HepG2 (cell line): Measurements from ENCODE around the gene CLEC19A. TPM values are rescaled to one million over a fixed set of nuclear protein-coding genes. Genes with fewer than 3 reads are reported as not detected.
A peak's percentile ranks its signal among the peaks of the same experiment; 100 is the strongest.

ENCODE experiments used
- CAMTA2 ChIP-seq: sonication (generic); formaldehyde crosslinking; IDR thresholded peaks from 2 replicates; pipeline ENCODE4 v1.4.0; 2020; ENCODE audit warnings: mild to moderate bottlenecking, missing genetic modification reagents, borderline replicate concordance
- ELF1 ChIP-seq: sonication (generic); formaldehyde crosslinking; IDR thresholded peaks from 2 replicates; pipeline ENCODE4 v1.4.0; 2020; ENCODE audit warnings: missing genetic modification reagents
- MAFG ChIP-seq: sonication (generic); formaldehyde crosslinking; IDR thresholded peaks from 2 replicates; pipeline ENCODE4 v1.5.1; 2020; ENCODE audit warnings: mild to moderate bottlenecking, missing genetic modification reagents
- NKX3-1 ChIP-seq: sonication (generic); formaldehyde crosslinking; IDR thresholded peaks from 2 replicates; pipeline ENCODE4 v1.5.0; 2020; ENCODE audit warnings: missing genetic modification reagents
- PHB2 ChIP-seq: fragments of 450-650 bp; IDR thresholded peaks from 2 replicates; pipeline ENCODE4 v1.6.1; 2018; ENCODE audit not compliant: partially characterized antibody
- POLR2G ChIP-seq: fragments of 200-400 bp; formaldehyde crosslinking; IDR thresholded peaks from 2 replicates; pipeline ENCODE4 v1.6.1; 2018; ENCODE audit warnings: mild to moderate bottlenecking, low read depth, low read length, moderate library complexity
- RXRA ChIP-seq: sonication (generic); formaldehyde crosslinking; IDR thresholded peaks from 2 replicates; pipeline ENCODE4 v1.5.1; 2020; ENCODE audit warnings: missing genetic modification reagents
- SKI ChIP-seq: fragments of 450-650 bp; IDR thresholded peaks from one replicate; pipeline ENCODE4 v1.6.1; 2018; ENCODE audit warnings: mild to moderate bottlenecking; ENCODE audit not compliant: partially characterized antibody
- SMYD3 ChIP-seq: sonication (generic); formaldehyde crosslinking; IDR thresholded peaks from 2 replicates; pipeline ENCODE4 v1.8.1; 2023; ENCODE audit warnings: mild to moderate bottlenecking, missing genetic modification reagents
- TEAD2 ChIP-seq: sonication (generic); formaldehyde crosslinking; IDR thresholded peaks from 2 replicates; pipeline ENCODE4 v1.9.0; 2021; ENCODE audit warnings: missing genetic modification reagents
- ZBTB7B ChIP-seq: sonication (generic); formaldehyde crosslinking; IDR thresholded peaks from 2 replicates; pipeline ENCODE4 v1.4.0; 2020; ENCODE audit warnings: missing genetic modification reagents
- ZFAT ChIP-seq: sonication (generic); formaldehyde crosslinking; conservative IDR thresholded peaks from 2 replicates; pipeline ENCODE4 v1.8.1; 2023; ENCODE audit warnings: missing genetic modification reagents, inconsistent platforms
- ZFP36L2 ChIP-seq: sonication (generic); formaldehyde crosslinking; IDR thresholded peaks from 2 replicates; pipeline ENCODE4 v1.4.0; 2020; ENCODE audit warnings: missing genetic modification reagents
- ZNF232 ChIP-seq: sonication (generic); formaldehyde crosslinking; IDR thresholded peaks from 2 replicates; pipeline ENCODE4 v1.4.0; 2020; ENCODE audit warnings: missing genetic modification reagents, borderline replicate concordance
- ZNF253 ChIP-seq: sonication (generic); formaldehyde crosslinking; IDR thresholded peaks from 2 replicates; pipeline ENCODE4 v1.8.0; 2022; ENCODE audit warnings: mild to moderate bottlenecking, missing genetic modification reagents, borderline replicate concordance
- ZNF614 ChIP-seq: IDR thresholded peaks from 2 replicates; pipeline ENCODE4 v1.6.1; 2018; ENCODE audit warnings: missing biosample characterization, missing genetic modification reagents, inconsistent platforms, borderline replicate concordance
- polyA plus RNA-seq, 8 experiments: library from polyadenylated mRNA; depleted of rRNA in 3 of 8; stranded (reverse) in 7 of 8; unstranded in 1 of 8; fragments of >200 nt; fragmentation: Illumina TruSeq in 4 of 8; extraction: Trizol in 4 of 8; gene quantifications; 2 replicates each; pipeline versions ENCODE4 v1.2.1 to v1.2.3, GENCODE V29; 2011 to 2016; ENCODE audit warnings: low read depth in 4 of 8, missing spikeins in 1 of 8, mixed read lengths in 1 of 8; ENCODE audit not compliant: insufficient read depth in 1 of 8
- total RNA-seq, 5 experiments: library from RNA; depleted of rRNA; stranded (reverse); fragments of >200 nt; fragmentation: Illumina TruSeq; extraction: Trizol; gene quantifications; 2 replicates each; pipeline ENCODE4 v1.2.3, GENCODE V29; 2016; ENCODE audit warnings: low read depth in 1 of 5
- TF ChIP-seq, protein P1 (sequence below): sonication (generic); formaldehyde crosslinking; IDR thresholded peaks from 2 replicates; pipeline ENCODE4 v1.9.0; 2021; ENCODE audit warnings: missing genetic modification reagents, borderline replicate concordance
- TF ChIP-seq, protein P2 (sequence below): sonication (generic); formaldehyde crosslinking; IDR thresholded peaks from 2 replicates; pipeline ENCODE4 v1.4.0; 2020; ENCODE audit warnings: missing genetic modification reagents, borderline replicate concordance
- TF ChIP-seq, protein P3 (sequence below): IDR thresholded peaks from 2 replicates; pipeline ENCODE4 v1.6.1; 2018; ENCODE audit warnings: missing genetic modification reagents
- TF ChIP-seq, protein P4 (sequence below): sonication (generic); formaldehyde crosslinking; IDR thresholded peaks from 2 replicates; pipeline ENCODE4 v1.5.0; 2020; ENCODE audit warnings: missing genetic modification reagents, mild to moderate bottlenecking, borderline replicate concordance
- TF ChIP-seq, protein P5 (sequence below): sonication (generic); formaldehyde crosslinking; IDR thresholded peaks from 2 replicates; pipeline ENCODE4 v1.4.0; 2020; ENCODE audit warnings: missing genetic modification reagents

Gene CLEC19A
- total and polyA plus RNA-seq, 2 of the 13 experiments (the other 11 are each of a cell fraction or from before 2014, with no cell fraction given) = not detected

DNA sequence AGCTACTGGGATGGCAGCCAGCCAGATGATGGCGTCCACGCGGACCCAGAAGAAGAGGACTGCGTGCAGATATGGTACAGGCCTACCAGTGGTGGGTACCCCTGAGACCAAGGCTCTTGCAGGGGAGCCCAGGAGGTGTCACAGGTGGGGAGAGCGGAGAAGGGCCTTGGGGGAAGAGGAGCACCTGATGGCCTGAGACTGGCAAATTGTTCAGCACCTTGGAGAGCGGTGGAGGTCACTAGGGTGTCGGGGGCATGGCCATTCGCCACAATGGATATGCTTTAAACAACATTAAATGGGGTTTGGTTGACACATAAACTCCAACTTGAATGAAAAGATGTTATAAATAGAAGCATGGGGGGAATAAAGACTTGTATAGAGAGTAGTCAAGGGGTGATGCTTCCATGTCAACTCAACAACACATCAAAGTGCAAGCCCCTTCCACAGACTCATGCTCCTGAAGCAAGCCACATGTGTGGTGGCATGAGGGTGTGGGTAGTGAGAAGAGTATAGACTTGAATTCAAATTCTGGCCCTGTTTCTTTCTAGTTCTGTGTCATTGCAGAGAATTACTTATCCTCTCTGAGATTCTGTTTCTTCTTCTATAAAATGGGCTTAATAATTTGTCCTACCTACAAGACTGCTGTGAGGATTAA is 22.2 kb downstream of the CLEC19A start (continued):
- TF ChIP-seq, protein P1, sequence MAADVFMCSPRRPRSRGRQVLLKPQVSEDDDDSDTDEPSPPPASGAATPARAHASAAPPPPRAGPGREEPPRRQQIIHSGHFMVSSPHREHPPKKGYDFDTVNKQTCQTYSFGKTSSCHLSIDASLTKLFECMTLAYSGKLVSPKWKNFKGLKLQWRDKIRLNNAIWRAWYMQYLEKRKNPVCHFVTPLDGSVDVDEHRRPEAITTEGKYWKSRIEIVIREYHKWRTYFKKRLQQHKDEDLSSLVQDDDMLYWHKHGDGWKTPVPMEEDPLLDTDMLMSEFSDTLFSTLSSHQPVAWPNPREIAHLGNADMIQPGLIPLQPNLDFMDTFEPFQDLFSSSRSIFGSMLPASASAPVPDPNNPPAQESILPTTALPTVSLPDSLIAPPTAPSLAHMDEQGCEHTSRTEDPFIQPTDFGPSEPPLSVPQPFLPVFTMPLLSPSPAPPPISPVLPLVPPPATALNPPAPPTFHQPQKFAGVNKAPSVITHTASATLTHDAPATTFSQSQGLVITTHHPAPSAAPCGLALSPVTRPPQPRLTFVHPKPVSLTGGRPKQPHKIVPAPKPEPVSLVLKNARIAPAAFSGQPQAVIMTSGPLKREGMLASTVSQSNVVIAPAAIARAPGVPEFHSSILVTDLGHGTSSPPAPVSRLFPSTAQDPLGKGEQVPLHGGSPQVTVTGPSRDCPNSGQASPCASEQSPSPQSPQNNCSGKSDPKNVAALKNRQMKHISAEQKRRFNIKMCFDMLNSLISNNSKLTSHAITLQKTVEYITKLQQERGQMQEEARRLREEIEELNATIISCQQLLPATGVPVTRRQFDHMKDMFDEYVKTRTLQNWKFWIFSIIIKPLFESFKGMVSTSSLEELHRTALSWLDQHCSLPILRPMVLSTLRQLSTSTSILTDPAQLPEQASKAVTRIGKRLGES (CRISPR knock-in tag) = no peak
- TF ChIP-seq ZBTB7B (CRISPR knock-in tag) (no peak), ZNF614 (CRISPR knock-in tag) (no peak), RXRA (CRISPR knock-in tag) (no peak), ZFP36L2 (no peak), POLR2G (no peak), ZNF253 (CRISPR knock-in tag) (peak; percentile 69; the same call in 1 of the 2 replicates), MAFG (CRISPR knock-in tag) (no peak), ELF1 (CRISPR knock-in tag) (no peak), SKI (no peak), NKX3-1 (no peak), SMYD3 (CRISPR knock-in tag) (no peak), ZFAT (CRISPR knock-in tag) (no peak), TEAD2 (CRISPR knock-in tag) (no peak), CAMTA2 (0 out of 2 replicates have a peak, but pooled peaks have one; percentile 37), PHB2 (no peak), ZNF232 (CRISPR knock-in tag) (peak; percentile 75; the same call in 1 of the 2 replicates)
- TF ChIP-seq, protein P2, sequence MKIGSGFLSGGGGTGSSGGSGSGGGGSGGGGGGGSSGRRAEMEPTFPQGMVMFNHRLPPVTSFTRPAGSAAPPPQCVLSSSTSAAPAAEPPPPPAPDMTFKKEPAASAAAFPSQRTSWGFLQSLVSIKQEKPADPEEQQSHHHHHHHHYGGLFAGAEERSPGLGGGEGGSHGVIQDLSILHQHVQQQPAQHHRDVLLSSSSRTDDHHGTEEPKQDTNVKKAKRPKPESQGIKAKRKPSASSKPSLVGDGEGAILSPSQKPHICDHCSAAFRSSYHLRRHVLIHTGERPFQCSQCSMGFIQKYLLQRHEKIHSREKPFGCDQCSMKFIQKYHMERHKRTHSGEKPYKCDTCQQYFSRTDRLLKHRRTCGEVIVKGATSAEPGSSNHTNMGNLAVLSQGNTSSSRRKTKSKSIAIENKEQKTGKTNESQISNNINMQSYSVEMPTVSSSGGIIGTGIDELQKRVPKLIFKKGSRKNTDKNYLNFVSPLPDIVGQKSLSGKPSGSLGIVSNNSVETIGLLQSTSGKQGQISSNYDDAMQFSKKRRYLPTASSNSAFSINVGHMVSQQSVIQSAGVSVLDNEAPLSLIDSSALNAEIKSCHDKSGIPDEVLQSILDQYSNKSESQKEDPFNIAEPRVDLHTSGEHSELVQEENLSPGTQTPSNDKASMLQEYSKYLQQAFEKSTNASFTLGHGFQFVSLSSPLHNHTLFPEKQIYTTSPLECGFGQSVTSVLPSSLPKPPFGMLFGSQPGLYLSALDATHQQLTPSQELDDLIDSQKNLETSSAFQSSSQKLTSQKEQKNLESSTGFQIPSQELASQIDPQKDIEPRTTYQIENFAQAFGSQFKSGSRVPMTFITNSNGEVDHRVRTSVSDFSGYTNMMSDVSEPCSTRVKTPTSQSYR (CRISPR knock-in tag) = no peak
- TF ChIP-seq, protein P3, sequence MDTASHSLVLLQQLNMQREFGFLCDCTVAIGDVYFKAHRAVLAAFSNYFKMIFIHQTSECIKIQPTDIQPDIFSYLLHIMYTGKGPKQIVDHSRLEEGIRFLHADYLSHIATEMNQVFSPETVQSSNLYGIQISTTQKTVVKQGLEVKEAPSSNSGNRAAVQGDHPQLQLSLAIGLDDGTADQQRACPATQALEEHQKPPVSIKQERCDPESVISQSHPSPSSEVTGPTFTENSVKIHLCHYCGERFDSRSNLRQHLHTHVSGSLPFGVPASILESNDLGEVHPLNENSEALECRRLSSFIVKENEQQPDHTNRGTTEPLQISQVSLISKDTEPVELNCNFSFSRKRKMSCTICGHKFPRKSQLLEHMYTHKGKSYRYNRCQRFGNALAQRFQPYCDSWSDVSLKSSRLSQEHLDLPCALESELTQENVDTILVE (CRISPR knock-in tag) = no peak
- TF ChIP-seq, protein P4, sequence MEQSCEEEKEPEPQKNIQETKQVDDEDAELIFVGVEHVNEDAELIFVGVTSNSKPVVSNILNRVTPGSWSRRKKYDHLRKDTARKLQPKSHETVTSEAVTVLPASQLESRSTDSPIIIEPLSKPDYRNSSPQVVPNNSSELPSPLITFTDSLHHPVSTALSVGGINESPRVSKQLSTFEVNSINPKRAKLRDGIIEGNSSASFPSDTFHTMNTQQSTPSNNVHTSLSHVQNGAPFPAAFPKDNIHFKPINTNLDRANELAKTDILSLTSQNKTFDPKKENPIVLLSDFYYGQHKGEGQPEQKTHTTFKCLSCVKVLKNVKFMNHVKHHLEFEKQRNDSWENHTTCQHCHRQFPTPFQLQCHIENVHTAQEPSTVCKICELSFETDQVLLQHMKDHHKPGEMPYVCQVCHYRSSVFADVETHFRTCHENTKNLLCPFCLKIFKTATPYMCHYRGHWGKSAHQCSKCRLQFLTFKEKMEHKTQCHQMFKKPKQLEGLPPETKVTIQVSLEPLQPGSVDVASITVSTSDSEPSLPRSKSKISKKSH (CRISPR knock-in tag) = 0 out of 2 replicates have a peak, but pooled peaks have one; percentile 27
- TF ChIP-seq, protein P5, sequence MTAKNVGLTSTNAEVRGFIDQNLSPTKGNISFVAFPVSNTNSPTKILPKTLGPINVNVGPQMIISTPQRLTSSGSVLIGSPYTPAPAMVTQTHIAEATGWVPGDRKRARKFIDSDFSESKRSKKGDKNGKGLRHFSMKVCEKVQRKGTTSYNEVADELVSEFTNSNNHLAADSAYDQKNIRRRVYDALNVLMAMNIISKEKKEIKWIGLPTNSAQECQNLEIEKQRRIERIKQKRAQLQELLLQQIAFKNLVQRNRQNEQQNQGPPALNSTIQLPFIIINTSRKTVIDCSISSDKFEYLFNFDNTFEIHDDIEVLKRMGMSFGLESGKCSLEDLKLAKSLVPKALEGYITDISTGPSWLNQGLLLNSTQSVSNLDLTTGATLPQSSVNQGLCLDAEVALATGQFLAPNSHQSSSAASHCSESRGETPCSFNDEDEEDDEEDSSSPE (CRISPR knock-in tag) = no peak
